Stimulated activated CD4-positive, alpha-beta T cell treated with anti-CD3 and anti-CD28 coated beads, Interleukin-1b, Interleukin-23, amount 100 ng/mL, for 4 hours (primary cell): ENCODE data around the gene PRC1.

Source experiments
- DNase-seq, 2 donors: peaks; one replicate each; pipeline ENCODE4 v3.0.0-alpha.2; 2020; ENCODE audit warnings: low read depth in 2 of 2

Gene PRC1

GRCh38 chr15:90990446-90990845 lies 3.9 kb downstream of the PRC1 start:
- no peak for DNase-seq

GRCh38 chr15:90989040-90989768 lies 5.1 kb downstream of the PRC1 start:
- no peak for DNase-seq

DNA sequence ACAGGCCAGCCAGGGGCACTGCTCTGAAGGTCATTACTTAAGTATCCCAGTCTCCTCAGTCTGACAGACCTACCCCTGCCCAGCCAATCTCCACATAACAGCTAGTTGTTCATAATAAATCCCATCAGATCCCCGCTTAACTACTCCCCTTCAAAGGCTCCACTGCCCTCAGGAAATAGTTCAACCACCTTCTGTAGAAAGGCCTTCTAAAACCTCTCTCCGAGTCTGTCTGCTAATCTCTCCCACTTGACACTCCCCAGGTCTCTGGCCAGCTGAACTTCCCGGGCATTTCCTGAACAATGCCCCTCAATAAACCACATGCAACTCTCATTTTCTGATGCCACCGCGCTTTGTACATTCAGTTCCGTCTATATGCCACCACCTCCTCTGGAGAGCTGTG lies 6.0 kb downstream of the PRC1 start:
- DNase-seq = no peak

DNA sequence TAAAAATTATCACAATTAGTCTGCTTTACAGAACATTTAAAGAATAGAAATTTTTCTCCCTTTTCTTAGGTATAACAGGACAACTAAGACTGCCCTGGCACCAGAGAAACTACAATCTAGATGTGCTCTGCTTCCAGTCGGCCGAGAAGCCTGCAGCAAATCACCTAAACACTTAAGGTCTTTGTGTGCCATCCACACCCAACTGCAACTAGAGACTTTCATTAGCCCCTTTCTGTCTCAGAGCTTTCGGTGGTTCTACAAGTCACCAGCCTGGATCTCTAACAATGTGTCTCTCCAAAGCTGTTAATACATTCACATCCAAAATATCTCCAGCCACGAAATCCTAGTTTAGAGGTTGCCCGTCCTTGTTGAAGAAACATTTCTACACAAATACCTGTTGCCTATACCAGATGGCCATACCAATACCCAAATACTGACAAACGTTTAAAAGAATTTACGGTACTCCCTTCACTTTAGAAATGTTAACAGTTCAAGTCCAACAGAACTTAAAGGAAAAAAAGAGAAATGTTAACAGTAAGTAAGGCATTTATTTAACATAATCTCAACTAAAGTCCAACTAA lies 6.7 kb downstream of the PRC1 start:
- no peak for DNase-seq

GRCh38 chr15:90986790-90987507 lies 7.4 kb downstream of the PRC1 start:
- DNase-seq = no peak

DNA sequence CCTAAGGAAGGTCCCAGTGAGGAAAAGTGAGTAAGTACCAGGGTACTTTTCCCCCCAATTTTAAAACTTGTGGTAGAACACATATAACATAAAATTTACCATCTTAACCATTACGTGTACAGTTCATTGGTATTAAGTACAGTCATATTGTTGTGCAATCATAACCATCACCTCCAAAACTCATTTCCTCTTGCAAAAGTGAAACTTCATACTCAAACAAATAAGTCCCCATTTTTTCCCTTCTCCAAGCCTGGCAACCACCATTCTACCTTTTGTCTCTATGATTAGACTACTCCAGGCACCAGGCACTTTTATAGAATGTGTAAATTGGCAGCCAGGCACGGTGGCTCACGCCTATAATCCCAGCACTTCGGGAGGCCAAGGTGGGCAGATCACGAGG lies 12.2 kb downstream of the PRC1 start:
- no peak for DNase-seq

DNA sequence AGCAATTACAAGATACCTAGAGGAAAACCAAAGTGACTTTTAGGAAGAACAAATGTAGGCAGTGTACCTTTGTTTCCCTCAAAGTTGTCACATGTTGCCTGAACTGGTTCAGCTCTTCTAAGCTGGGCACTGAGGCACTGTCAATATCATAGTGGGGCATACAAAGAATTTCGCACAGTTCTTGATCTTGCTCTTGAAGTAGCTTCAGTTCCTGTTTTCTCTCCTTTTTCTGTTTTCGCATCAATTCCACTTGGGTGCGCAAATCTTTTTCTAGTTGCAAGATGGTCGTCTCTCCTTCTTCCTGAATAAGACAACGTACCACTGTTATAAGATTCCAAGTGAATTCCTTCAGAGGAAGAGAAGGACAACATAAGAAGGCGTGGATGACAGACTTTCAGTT lies 12.7 kb downstream of the PRC1 start:
- DNase-seq = no peak

GRCh38 chr15:90979582-90979981 lies 14.8 kb downstream of the PRC1 start:
- no peak for DNase-seq

DNA sequence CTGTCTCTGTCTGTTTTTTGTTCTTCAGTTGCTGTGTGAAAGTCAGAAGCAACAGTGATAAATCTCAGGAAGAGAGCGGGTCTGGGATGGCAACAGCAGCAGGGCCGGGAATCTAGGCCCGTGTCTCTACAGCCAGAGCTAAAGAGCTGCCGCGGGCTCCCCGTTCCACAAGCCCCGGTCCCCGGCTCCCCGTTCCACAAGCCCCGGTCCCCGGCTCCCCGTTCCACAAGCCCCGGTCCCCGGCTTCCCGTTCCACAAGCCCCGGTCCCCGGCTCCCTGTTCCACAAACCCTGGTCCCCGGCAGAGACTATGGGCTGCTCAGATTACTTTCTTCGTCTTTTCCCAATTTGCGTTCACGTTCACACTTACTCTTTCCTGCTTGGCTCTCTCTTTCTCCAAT lies 20.1 kb downstream of the PRC1 start:
- no peak for DNase-seq

GRCh38 chr15:90972133-90972532 lies 22.2 kb downstream of the PRC1 start:
- no peak for DNase-seq

DNA sequence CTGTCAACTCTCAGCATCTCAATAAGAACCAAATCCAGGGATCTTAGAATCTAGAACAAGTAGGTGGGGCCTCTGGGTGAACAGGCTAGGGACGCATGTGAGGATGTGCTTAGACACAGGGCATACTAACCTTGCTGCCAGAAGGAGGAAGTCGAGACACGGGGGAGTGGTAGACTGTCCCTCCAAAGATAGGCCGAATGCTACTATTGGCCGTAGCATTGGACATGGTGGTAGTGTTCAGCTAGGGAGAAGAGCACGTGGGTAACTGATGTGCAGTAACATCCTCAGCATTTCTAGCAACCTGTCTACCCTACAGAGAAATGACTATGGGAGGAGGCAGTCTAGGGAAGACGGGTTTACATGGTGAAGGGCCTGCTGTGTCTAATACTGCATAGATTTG lies 24.1 kb downstream of the PRC1 start:
- DNase-seq = no peak

DNA sequence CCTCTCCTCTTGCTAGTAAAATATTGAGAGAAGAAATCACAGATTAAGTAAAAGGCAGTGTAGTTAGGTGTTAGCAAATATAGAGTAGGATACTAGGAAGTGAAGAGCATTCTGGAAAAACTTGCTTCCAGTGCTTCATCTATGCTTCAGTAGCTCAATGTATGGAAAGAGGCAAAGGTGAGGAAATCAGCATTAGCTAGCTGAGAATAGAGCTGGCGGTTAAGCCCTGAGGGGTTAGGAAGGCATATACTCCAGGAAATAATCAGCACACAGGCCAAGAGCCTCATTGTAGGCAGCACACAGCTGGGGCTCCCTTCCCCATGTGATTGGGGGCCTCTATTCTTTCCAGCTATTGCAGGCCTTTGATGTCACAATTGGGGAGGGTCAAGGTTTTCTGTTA lies 25.9 kb downstream of the PRC1 start:
- no peak for DNase-seq

DNA sequence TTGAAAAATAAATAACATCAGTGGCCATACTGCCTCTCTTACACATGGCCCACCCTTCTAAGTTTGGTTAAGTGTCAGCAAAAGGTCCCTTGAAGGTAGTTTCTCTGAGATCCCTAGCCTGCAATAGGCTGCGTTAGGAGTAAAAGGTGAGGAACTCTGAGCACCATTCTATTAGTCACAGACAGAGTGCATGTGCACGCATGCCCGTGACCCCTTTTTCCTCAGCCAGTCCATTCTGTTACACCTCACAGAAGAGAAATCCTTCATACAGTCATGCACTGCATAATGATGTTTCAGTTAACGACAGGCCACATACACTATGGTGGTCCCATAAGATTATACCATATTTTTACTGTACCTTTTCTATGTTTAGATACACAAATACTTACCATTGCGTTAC lies 27.1 kb downstream of the PRC1 start:
- no peak for DNase-seq

DNA sequence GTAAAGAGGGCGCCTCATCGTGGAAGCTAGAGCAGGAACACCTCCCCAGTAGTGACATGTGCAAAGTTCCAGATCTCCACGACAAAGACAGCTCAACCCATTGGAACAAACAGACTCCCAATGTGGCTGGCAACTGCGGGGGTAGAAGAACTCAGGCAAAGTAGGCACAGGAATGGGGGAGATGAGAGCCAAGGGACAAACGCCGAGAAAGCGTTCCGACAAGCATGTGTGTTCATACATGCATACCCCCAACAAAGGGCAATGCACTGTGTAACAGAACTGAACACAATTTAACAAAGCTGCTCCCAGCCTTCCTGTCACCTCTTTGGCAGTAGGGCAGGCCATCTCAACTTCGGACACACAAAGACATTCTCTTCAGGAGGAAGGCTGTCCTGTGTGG lies 28.1 kb downstream of the PRC1 start:
- DNase-seq = no peak

DNA sequence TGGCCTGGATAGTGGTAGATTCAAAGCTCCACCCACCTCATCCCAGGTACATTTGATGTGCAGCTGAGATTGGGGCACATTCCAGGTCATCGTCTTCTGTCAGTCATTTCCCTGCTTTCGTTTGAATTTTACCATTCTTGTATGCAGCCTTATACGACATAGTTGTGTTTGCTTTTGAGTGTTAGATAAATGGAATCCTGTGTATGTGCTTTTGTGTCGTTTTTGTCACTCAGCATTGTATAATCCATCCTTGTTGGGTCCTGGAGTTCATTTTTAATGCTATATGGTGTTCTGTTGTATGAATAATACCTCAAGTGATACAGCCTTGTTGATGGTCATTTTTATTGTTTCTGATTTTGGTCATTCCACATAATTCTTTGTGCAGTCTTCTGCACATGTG lies 32.3 kb downstream of the PRC1 start:
- no peak for DNase-seq

DNA sequence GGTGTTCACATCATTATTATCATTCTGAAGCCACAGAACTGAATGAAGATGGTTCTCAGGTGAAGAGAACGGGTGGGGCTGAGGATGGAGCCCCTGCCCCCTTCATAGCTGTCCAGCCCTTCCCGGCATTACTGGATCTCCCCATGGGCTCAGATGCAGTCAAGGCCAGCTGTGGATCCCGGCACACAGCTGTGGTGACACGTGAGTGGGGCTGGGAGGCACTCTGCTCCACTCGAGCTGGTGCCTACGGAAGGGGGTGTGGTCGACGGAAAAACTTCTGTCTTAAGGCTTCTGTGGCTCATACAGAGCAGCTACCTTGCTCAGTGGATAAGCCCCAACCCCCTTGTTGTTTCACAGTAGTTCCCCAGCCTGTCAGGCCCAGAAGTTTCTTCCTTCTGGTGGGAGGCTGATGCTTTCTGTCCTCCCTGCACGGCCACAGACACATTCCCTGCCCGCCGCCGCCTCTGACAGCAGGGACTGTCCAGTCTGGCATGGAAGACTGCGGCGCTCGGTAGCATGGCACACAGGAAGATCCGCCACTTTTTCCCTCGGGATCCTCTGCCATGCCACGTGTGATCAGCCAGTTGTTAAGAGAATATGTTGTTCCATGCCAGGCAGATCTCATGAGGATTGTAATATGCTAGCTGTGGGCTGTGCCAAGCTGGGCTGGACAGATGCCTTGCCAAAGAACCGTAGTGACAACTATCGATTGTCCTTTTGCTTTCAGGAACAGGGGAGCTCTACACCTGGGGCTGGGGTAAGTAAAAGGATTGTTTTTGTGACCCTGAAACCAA lies 33.8 kb downstream of the PRC1 start:
- no peak for DNase-seq

- DNase-seq = no peak
Measured at GRCh38 chr15:90959894-90960293, 34.4 kb downstream of the PRC1 start.

DNA sequence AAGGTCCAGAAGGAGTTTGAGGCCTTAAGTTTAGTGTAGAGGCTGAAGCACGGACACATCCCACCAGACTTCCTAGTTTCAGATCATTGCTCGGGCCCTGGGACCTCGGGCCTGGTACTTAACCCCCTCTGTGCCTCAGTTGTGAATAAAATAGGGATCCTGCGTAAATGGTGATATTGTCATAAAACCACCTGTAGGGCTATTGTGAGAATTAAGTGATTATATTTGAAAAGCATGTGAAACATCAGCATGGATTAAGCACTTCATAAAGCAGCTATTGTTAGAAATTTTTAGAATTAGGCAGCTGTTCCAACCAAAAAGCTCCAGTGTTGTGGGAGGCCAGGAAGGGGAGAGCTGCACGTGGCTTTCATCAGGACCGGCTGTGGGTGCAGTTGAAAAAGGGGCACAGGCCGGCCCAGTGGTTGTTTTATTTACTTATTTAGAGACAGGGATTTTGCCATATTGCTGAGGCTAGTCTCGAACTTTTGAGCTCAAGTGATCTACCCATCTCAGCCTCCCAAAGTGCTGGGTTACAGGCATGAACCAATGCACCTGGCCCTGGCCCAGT lies 35.2 kb downstream of the PRC1 start:
- no peak for DNase-seq

DNA sequence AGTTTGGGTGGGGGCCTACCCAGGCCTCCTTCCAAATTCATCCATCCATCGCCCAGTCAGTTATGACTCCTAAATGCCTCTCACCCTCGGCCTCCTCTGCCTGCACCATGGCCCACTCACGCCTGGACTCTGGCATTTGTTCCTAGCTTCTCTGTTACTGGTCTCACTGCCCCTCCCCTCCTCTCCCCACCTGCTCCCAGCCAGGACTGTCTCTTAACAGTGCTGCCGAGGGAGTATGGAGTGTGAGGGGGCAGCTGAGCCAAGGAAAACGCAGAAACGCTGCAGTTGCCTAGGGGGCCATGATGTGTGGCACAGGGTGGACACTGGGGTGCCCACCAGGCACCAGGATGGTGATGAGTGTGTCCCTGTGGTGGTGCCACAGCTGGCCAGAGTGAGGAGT lies 36.5 kb downstream of the PRC1 start:
- DNase-seq = no peak

GRCh38 chr15:90957031-90957790 lies 37.1 kb downstream of the PRC1 start:
- no peak for DNase-seq

- DNase-seq = peak; percentile 52 to 62
Measured at GRCh38 chr15:90956274-90957030, 37.9 kb downstream of the PRC1 start.
